Activated T-helper 1 cell treated with anti-CD3 and anti-CD28 coated beads, Interleukin-12 subunit alpha, Interleukin-12 subunit beta, Interleukin-2, Interleukin-4 antibody, amounts not matched to agents 30 ng/mL and 10 ng/mL and 1 ng/mL, durations not matched to agents 14 hours and 24 hours and 36 hours (primary cell): ENCODE results near the gene RAI1. TPM values are rescaled to one million over a fixed set of nuclear protein-coding genes. Genes with fewer than 3 reads are reported as not detected.

Experiments used
- DNase-seq: peaks from one replicate; pipeline ENCODE4 v3.0.0; 2021; ENCODE audit warnings: low spot score
- H3K27ac Mint-ChIP-seq: one replicate; pipeline ENCODE4 v1.8.0; 2021; ENCODE audit warnings: mild to moderate bottlenecking, mixed read lengths
- H3K27me3 Mint-ChIP-seq: one replicate; pipeline ENCODE4 v1.8.0; 2022; ENCODE audit warnings: mild to moderate bottlenecking, moderate library complexity, mixed read lengths; ENCODE audit not compliant: insufficient read depth
- H3K36me3 Mint-ChIP-seq: one replicate; pipeline ENCODE4 v1.8.0; 2021; ENCODE audit warnings: low read depth, mixed read lengths
- H3K4me1 Mint-ChIP-seq: one replicate; pipeline ENCODE4 v1.8.0; 2021; ENCODE audit warnings: low read depth, mixed read lengths
- H3K4me3 Mint-ChIP-seq: one replicate; pipeline ENCODE4 v1.8.0; 2021; ENCODE audit warnings: mild to moderate bottlenecking, moderate library complexity, mixed read lengths
- H3K9me3 Mint-ChIP-seq: one replicate; pipeline ENCODE4 v1.8.0; 2021; ENCODE audit warnings: mixed read lengths
- intact Hi-C: fragments of 100-400 bp; cut with micrococcal nuclease; formaldehyde crosslinking; loops from one replicate; pipeline ENCODE4 v1.15.1; 2024
- total RNA-seq: library from RNA; stranded (reverse); gene quantifications from 2 replicates; pipeline ENCODE4 v1.2.3, GENCODE V29; 2022

The RAI1 gene
- total RNA-seq, 1 donor from 2014 or later: 31.1 TPM

GRCh38 chr17:17743391-17744112, 62.3 kb downstream of the RAI1 start:
- intact Hi-C loops: no loop called here
- Mint-ChIP-seq H3K9me3 (no peaks in the 10 kb centered on the region), H3K27me3 (no peaks in the 10 kb centered on the region), H3K27ac (no peak overlapping the region), H3K4me3 (no peak overlapping the region), H3K36me3 (no peaks in the 10 kb centered on the region), H3K4me1 (no peaks in the 10 kb centered on the region)
- no peak for DNase-seq

- Mint-ChIP-seq H3K4me1 (peaks cover 2% of the 10 kb centered on the region), H3K36me3 (no peaks in the 10 kb centered on the region), H3K9me3 (no peaks in the 10 kb centered on the region), H3K4me3 (no peak overlapping the region), H3K27ac (no peak overlapping the region), H3K27me3 (no peaks in the 10 kb centered on the region)
- intact Hi-C loops: no loop called here
- DNase-seq: no peak
These were observed 62.9 kb downstream of the RAI1 start for GRCh38 chr17:17744116-17744515.

GRCh38 chr17:17745476-17746455, 64.5 kb downstream of the RAI1 start:
- no peak overlapping the region for H3K4me3 Mint-ChIP-seq
- no peak for DNase-seq
- no peak overlapping the region for H3K27ac Mint-ChIP-seq
- H3K9me3 Mint-ChIP-seq: no peaks in the 10 kb centered on the region
- H3K4me1 Mint-ChIP-seq: peaks cover 18% of the 10 kb centered on the region
- H3K27me3 Mint-ChIP-seq: no peaks in the 10 kb centered on the region
- no peaks in the 10 kb centered on the region for H3K36me3 Mint-ChIP-seq
- intact Hi-C loops: no loop called here

GRCh38 chr17:17748179-17748578, 66.9 kb downstream of the RAI1 start:
- intact Hi-C loops: no loop called here
- no peaks in the 10 kb centered on the region for H3K27me3 Mint-ChIP-seq
- no peak overlapping the region for H3K27ac Mint-ChIP-seq

GRCh38 chr17:17748604-17749003, 67.3 kb downstream of the RAI1 start:
- Mint-ChIP-seq H3K27ac (no peak overlapping the region), H3K4me1 (peaks cover 36% of the 10 kb centered on the region)

More at GRCh38 chr17:17748179-17748578, 66.9 kb downstream of the RAI1 start:
- Mint-ChIP-seq H3K9me3 (no peaks in the 10 kb centered on the region), H3K4me3 (no peak overlapping the region), H3K4me1 (peaks cover 36% of the 10 kb centered on the region), H3K36me3 (peaks cover 2% of the 10 kb centered on the region)
- DNase-seq: no peak

GRCh38 chr17:17749025-17749772, 67.9 kb downstream of the RAI1 start:
- DNase-seq: no peak
- H3K4me3 Mint-ChIP-seq: peak overlapping the region; percentile 16
- intact Hi-C loops: no loop called here
- H3K27me3 Mint-ChIP-seq: no peaks in the 10 kb centered on the region
- H3K27ac Mint-ChIP-seq: peak overlapping the region; percentile 37
- H3K9me3 Mint-ChIP-seq: no peaks in the 10 kb centered on the region
- peaks cover 2% of the 10 kb centered on the region for H3K36me3 Mint-ChIP-seq
- peaks cover 36% of the 10 kb centered on the region for H3K4me1 Mint-ChIP-seq

More at GRCh38 chr17:17748604-17749003, 67.3 kb downstream of the RAI1 start:
- DNase-seq: no peak
- H3K36me3 Mint-ChIP-seq: peaks cover 2% of the 10 kb centered on the region
- intact Hi-C loops: no loop called here
- no peak overlapping the region for H3K4me3 Mint-ChIP-seq
- no peaks in the 10 kb centered on the region for H3K9me3 Mint-ChIP-seq
- H3K27me3 Mint-ChIP-seq: no peaks in the 10 kb centered on the region

- Mint-ChIP-seq H3K4me1 (peaks cover 36% of the 10 kb centered on the region), H3K27ac (peak overlapping the region; percentile 37), H3K27me3 (no peaks in the 10 kb centered on the region), H3K4me3 (peak overlapping the region; percentile 16), H3K9me3 (no peaks in the 10 kb centered on the region), H3K36me3 (peaks cover 2% of the 10 kb centered on the region)
- DNase-seq: peak; percentile 38
- intact Hi-C loops: loop anchor here (5.0 to 10.0 kb wide), 4 partner anchors 102 to 705 kb away; partner anchors contain the start of genes ALKBH5, DRG2 and MPRIP
These were observed 68.7 kb downstream of the RAI1 start for GRCh38 chr17:17749921-17750320.

- DNase-seq: peak; percentile 32
- peaks cover 2% of the 10 kb centered on the region for H3K36me3 Mint-ChIP-seq
- H3K4me3 Mint-ChIP-seq: peak overlapping the region; percentile 76
- intact Hi-C loops: loop anchor here (5.0 to 10.0 kb wide), 4 partner anchors 101 to 706 kb away; partner anchors contain the start of genes ALKBH5, DRG2 and MPRIP
- H3K27ac Mint-ChIP-seq: peak overlapping the region; percentile 95
- no peaks in the 10 kb centered on the region for H3K9me3 Mint-ChIP-seq
- H3K4me1 Mint-ChIP-seq: peaks cover 36% of the 10 kb centered on the region
- H3K27me3 Mint-ChIP-seq: no peaks in the 10 kb centered on the region
These were observed 69.6 kb downstream of the RAI1 start for GRCh38 chr17:17750881-17751280.

- intact Hi-C loops: loop anchor here (1.0 to 10.0 kb wide), 15 partner anchors 22 to 707 kb away; partner anchors contain the start of genes ALKBH5, ATPAF2, DRC3 and DRG2
- peaks cover 2% of the 10 kb centered on the region for H3K36me3 Mint-ChIP-seq
- peak; percentile 12 for DNase-seq
These were observed 70.3 kb downstream of the RAI1 start for GRCh38 chr17:17751489-17752088.

GRCh38 chr17:17752089-17752820, 71.0 kb downstream of the RAI1 start:
- H3K4me3 Mint-ChIP-seq: peak overlapping the region; percentile 91
- intact Hi-C loops: loop anchor here (1.0 to 10.0 kb wide), 15 partner anchors 23 to 707 kb away; partner anchors contain the start of genes ALKBH5, ATPAF2, DRC3 and DRG2
- no peaks in the 10 kb centered on the region for H3K9me3 Mint-ChIP-seq
- peaks cover 46% of the 10 kb centered on the region for H3K4me1 Mint-ChIP-seq
- H3K27me3 Mint-ChIP-seq: no peaks in the 10 kb centered on the region
- peak overlapping the region; percentile 95 for H3K27ac Mint-ChIP-seq
- H3K36me3 Mint-ChIP-seq: peaks cover 2% of the 10 kb centered on the region
- peak; percentile 97 for DNase-seq

More at GRCh38 chr17:17751489-17752088, 70.3 kb downstream of the RAI1 start:
- peak overlapping the region; percentile 76 for H3K4me3 Mint-ChIP-seq
- peak overlapping the region; percentile 95 for H3K27ac Mint-ChIP-seq
- H3K27me3 Mint-ChIP-seq: no peaks in the 10 kb centered on the region
- peaks cover 39% of the 10 kb centered on the region for H3K4me1 Mint-ChIP-seq
- no peaks in the 10 kb centered on the region for H3K9me3 Mint-ChIP-seq

GRCh38 chr17:17752821-17753321, 71.6 kb downstream of the RAI1 start:
- Mint-ChIP-seq H3K36me3 (peaks cover 2% of the 10 kb centered on the region), H3K4me3 (peak overlapping the region; percentile 91), H3K9me3 (no peaks in the 10 kb centered on the region), H3K27me3 (no peaks in the 10 kb centered on the region), H3K27ac (peak overlapping the region; percentile 87), H3K4me1 (peaks cover 52% of the 10 kb centered on the region)
- intact Hi-C loops: loop anchor here (1.0 to 10.0 kb wide), 15 partner anchors 24 to 708 kb away; partner anchors contain the start of genes ALKBH5, ATPAF2, DRC3 and DRG2
- no peak for DNase-seq
